Neuronal stem cell (in vitro differentiated cells): ENCODE measurements around the gene GYS2.
"Not testable (repeated sequence)": the region's sequence is repeated elsewhere in the genome, so short reads cannot be mapped to it uniquely, and the experiment has no call there.

Experiments used
- DNase-seq: peaks from one replicate; pipeline ENCODE4 v3.0.0-alpha.2; 2013; ENCODE audit warnings: low spot score
- H2AFZ ChIP-seq: one replicate; pipeline ENCODE4 v1.6.1; 2013; ENCODE audit warnings: mild to moderate bottlenecking, low read length, inconsistent platforms
- H2AK5ac ChIP-seq: 2 replicates; pipeline ENCODE4 v1.6.1; 2013; ENCODE audit warnings: low read depth, mild to moderate bottlenecking, inconsistent platforms, low read length, moderate library complexity, mixed read lengths
- H2BK120ac ChIP-seq: 2 replicates; pipeline ENCODE4 v1.6.1; 2013; ENCODE audit warnings: low read depth, mild to moderate bottlenecking, inconsistent platforms, low read length, moderate library complexity, mixed read lengths
- H2BK12ac ChIP-seq: one replicate; pipeline ENCODE4 v1.6.1; 2013; ENCODE audit warnings: low read length, inconsistent platforms
- H2BK15ac ChIP-seq: 2 replicates; pipeline ENCODE4 v1.6.1; 2013; ENCODE audit warnings: mild to moderate bottlenecking, low read length, inconsistent platforms, mixed read lengths
- H2BK5ac ChIP-seq: one replicate; pipeline ENCODE4 v1.6.1; 2013; ENCODE audit warnings: inconsistent platforms, mild to moderate bottlenecking, low read length, moderate library complexity
- H3K14ac ChIP-seq: one replicate; pipeline ENCODE4 v1.6.1; 2013; ENCODE audit warnings: low read length, inconsistent platforms
- H3K18ac ChIP-seq: 2 replicates; pipeline ENCODE4 v1.6.1; 2013; ENCODE audit warnings: low read length, inconsistent platforms
- H3K23ac ChIP-seq: 2 replicates; pipeline ENCODE4 v1.6.1; 2013; ENCODE audit warnings: low read depth, mild to moderate bottlenecking, mixed read lengths, low read length, inconsistent platforms; ENCODE audit not compliant: poor library complexity
- H3K27ac ChIP-seq: replicated peaks from 3 replicates; pipeline ENCODE4 v1.5.1; 2013; ENCODE audit warnings: low read length, inconsistent platforms
- H3K27me3 ChIP-seq, 3 experiments: 2 replicates each; pipeline ENCODE4 v1.6.1; 2013; ENCODE audit warnings: low read length in 3 of 3, mild to moderate bottlenecking in 2 of 3, inconsistent platforms in 1 of 3, low read depth in 1 of 3, mixed read lengths in 1 of 3, moderate library complexity in 1 of 3; ENCODE audit not compliant: control insufficient read depth in 3 of 3, insufficient read depth in 3 of 3
- H3K36me3 ChIP-seq, 2 donors: replicated peaks in 1 of 2; 2 replicates each; pipeline ENCODE4 v1.6.1; 2013; ENCODE audit warnings: low read length in 2 of 2; ENCODE audit not compliant: control insufficient read depth in 2 of 2, insufficient read depth in 2 of 2
- H3K4ac ChIP-seq: 2 replicates; pipeline ENCODE4 v1.6.1; 2013; ENCODE audit warnings: inconsistent platforms, mild to moderate bottlenecking, low read length, moderate library complexity
- H3K4me1 ChIP-seq, 2 donors: 1 replicate in 1 of 2; 2 replicates in 1 of 2; pipeline ENCODE4 v1.6.1; 2013; ENCODE audit warnings: low read length in 2 of 2, low read depth in 1 of 2; ENCODE audit not compliant: control insufficient read depth in 2 of 2, insufficient read depth in 1 of 2
- H3K4me2 ChIP-seq: one replicate; pipeline ENCODE4 v1.6.1; 2013; ENCODE audit warnings: mild to moderate bottlenecking, low read length, inconsistent platforms; ENCODE audit not compliant: insufficient read depth, poor library complexity, severe bottlenecking
- H3K4me3 ChIP-seq, 2 donors: 2 replicates each; pipeline ENCODE4 v1.5.1; 2013; ENCODE audit warnings: low read length in 2 of 2, mild to moderate bottlenecking in 2 of 2, inconsistent platforms in 1 of 2, moderate library complexity in 1 of 2
- H3K79me1 ChIP-seq: one replicate; pipeline ENCODE4 v1.6.1; 2013; ENCODE audit warnings: low read depth, mild to moderate bottlenecking, inconsistent platforms, low read length, moderate library complexity
- H3K9ac ChIP-seq: one replicate; pipeline ENCODE4 v1.6.1; 2013; ENCODE audit warnings: mild to moderate bottlenecking, low read depth, low read length, inconsistent platforms; ENCODE audit not compliant: poor library complexity
- H3K9me3 ChIP-seq, 2 donors: replicated peaks in 1 of 2; 2 replicates each; pipeline versions ENCODE3 to v1.6.1; 2013; ENCODE audit warnings: low read length in 2 of 2, mild to moderate bottlenecking in 2 of 2, inconsistent platforms in 1 of 2, low read depth in 1 of 2, mixed read lengths in 1 of 2, moderate library complexity in 1 of 2; ENCODE audit not compliant: control insufficient read depth in 2 of 2, insufficient read depth in 1 of 2
- H4K8ac ChIP-seq: one replicate; pipeline ENCODE4 v1.6.1; 2013; ENCODE audit warnings: low read depth, mild to moderate bottlenecking, inconsistent platforms, low read length, moderate library complexity
- H4K91ac ChIP-seq: one replicate; pipeline ENCODE4 v1.6.1; 2013; ENCODE audit warnings: low read length, low read depth, mild to moderate bottlenecking, inconsistent platforms; ENCODE audit not compliant: poor library complexity
- WGBS, 2 donors: extraction: QIAGEN DNeasy Blood & Tissue Kit; methylation state at CpG; one replicate each; pipeline ENCODE4 v1.1.7; 2013; ENCODE audit warnings: missing lambda C conversion rate in 2 of 2, mixed read lengths in 1 of 2; ENCODE audit not compliant: insufficient read length in 2 of 2, insufficient replicate concordance in 1 of 2; ENCODE audit errors: extremely low coverage in 2 of 2; 5-methylcytosine and 5-hydroxymethylcytosine counted together

Gene GYS2

DNA sequence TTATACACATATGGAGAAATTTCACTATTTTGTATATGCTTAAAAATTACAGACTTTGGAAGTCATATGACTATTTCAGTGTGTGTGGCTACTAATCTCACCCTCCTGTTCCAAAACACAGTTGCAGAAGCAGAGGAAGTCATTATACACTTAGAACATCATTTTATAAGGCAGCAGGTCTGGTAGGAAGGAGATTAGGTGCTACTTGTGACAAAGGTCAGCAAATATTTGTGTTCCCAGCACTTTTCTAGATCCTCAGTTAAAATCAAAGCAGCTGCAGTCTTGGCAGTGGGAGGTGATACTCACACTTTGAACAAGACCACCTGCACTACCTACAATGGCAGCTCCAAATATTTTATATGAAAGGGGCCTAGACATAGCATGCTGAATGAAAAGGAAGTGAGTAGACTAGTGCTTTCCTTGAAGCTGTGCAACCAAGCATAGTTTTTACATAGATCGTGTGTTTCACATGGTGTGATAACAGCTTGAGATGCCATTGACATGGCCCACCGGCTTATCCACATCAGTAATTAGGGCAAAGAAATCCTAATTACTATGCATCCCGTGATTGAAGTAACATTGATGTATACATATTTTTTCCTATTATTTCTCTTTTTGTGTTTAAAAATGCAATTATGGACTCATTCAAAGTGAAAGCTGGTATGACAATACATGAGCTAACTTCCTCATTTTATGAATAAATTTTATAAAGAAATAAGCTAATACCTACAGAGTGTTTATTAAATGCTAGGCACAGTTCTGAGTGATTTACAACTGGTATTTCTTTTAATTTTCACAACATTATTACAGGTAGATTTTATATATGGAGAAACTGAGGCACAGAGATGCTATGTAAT, 5.3 kb downstream of the GYS2 start:
- H3K27ac ChIP-seq: no peak overlapping the region
- DNase-seq: no peak

DNA sequence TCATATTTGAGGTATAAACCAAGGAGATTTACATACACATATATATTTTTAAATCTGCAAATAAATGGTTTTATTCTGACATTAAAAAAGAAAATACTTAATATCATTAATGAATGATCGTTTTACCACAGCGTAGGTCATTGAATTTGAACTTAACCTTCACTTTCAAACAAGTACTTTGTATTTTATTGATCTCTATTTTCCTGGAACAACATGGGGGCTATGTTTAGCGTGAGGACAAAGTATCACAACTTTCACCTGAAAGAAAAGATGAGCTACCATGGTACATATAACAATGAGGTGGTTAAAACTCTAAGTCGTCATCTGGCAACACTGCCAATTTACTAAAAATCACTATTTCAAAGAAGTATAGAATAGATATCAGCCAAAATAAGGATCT, 6.0 kb downstream of the GYS2 start:
- no peak for DNase-seq
- Histone ChIP-seq H3K4me2 (no peak overlapping the region), H3K27ac (no peak overlapping the region), H3K4me1 (peaks cover 0 to 2% of the 10 kb centered on the region in 2 donors), H3K9me3 (no peaks in the 10 kb centered on the region), H4K8ac (no peak overlapping the region), H2BK120ac (no peak overlapping the region), H3K79me1 (no peaks in the 10 kb centered on the region), H3K27me3 (no peaks in the 10 kb centered on the region), H2AK5ac (no peak overlapping the region), H3K4ac (no peak overlapping the region), H2BK5ac (no peak overlapping the region), H3K14ac (no peak overlapping the region), H3K18ac (no peak overlapping the region), H3K23ac (no peak overlapping the region), H3K36me3 (no peaks in the 10 kb centered on the region), H3K4me3 (no peak overlapping the region), H2BK15ac (no peak overlapping the region), H2BK12ac (no peak overlapping the region), H3K9ac (no peak overlapping the region), H2AFZ (no peak overlapping the region), H4K91ac (no peak overlapping the region)
- no CpG with 5 or more reads among the region's 4 CpGs for WGBS, 2 donors

More for the DNA sequence above, 5.3 kb downstream of the GYS2 start:
- Histone ChIP-seq H4K8ac (no peak overlapping the region), H2BK12ac (no peak overlapping the region), H3K23ac (no peak overlapping the region), H3K9me3 (no peaks in the 10 kb centered on the region), H3K36me3 (no peaks in the 10 kb centered on the region), H2AK5ac (no peak overlapping the region), H2BK15ac (no peak overlapping the region), H3K4me3 (no peak overlapping the region), H3K4me1 (peaks cover 2% of the 10 kb centered on the region in 2 donors), H2AFZ (no peak overlapping the region), H3K18ac (no peak overlapping the region), H3K4me2 (no peak overlapping the region), H3K79me1 (no peaks in the 10 kb centered on the region), H3K9ac (no peak overlapping the region), H3K27me3 (no peaks in the 10 kb centered on the region), H2BK120ac (no peak overlapping the region), H3K4ac (no peak overlapping the region), H2BK5ac (no peak overlapping the region), H4K91ac (no peak overlapping the region), H3K14ac (no peak overlapping the region)
- WGBS, 2 donors: no CpG with 5 or more reads among the region's 3 CpGs

DNA sequence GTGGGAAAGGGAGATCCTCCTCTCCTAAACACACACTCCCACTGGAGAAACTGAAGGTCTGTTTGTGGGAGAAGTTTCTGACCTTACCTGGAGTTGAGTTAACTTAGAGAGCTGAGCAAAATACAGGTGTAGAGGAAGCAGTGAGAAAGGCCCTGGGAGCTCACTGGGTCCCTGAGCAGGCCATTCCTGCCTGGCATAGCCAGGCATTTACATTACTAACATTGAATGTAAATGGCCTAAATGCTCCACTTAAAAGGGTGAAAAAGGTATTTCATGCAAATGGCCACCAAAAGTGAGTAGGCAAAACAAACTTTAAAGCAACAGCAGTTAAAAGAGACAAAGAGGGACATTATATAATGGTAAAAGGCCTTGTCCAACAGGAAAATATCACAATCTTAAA, 9.3 kb downstream of the GYS2 start:
- not testable (repeated sequence) for H3K4me2 ChIP-seq, H3K14ac ChIP-seq, H2BK120ac ChIP-seq, H2BK5ac ChIP-seq, H2AK5ac ChIP-seq, H3K9ac ChIP-seq, H3K4ac ChIP-seq, H2BK12ac ChIP-seq, H4K91ac ChIP-seq, H2AFZ ChIP-seq, DNase-seq, H3K18ac ChIP-seq, H3K4me3 ChIP-seq, H3K27me3 ChIP-seq, H3K36me3 ChIP-seq, H2BK15ac ChIP-seq, H3K23ac ChIP-seq, H3K27ac ChIP-seq, H3K79me1 ChIP-seq, H4K8ac ChIP-seq, H3K9me3 ChIP-seq, H3K4me1 ChIP-seq

DNA sequence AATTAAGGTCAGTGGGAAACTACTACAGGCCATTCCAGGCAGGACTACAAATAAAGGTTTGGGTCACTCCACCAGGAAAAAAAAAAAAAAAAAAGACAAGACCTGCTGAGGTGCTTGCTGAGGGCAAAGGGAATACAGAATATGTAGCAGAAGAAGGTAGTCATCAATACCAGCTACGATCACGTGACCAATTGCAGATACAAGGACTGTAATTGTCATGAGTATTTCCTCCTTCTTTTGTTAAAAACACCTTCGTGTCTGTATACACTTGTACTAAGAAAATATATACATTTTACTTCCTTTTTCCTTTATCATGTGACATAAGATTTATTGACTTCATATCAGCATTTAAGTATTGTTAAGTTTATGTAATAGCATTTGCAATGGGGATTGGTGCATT, 19.2 kb downstream of the GYS2 start:
- Histone ChIP-seq H2BK120ac (no peak overlapping the region), H2BK15ac (no peak overlapping the region), H3K4me2 (no peak overlapping the region), H3K27ac (no peak overlapping the region), H3K23ac (no peak overlapping the region), H3K27me3 (no peaks in the 10 kb centered on the region), H3K9me3 (peaks cover 0 to 8% of the 10 kb centered on the region in 2 donors), H3K4ac (no peak overlapping the region), H3K9ac (no peak overlapping the region), H3K4me1 (no peaks in the 10 kb centered on the region), H4K91ac (no peak overlapping the region), H3K36me3 (no peaks in the 10 kb centered on the region), H2BK12ac (no peak overlapping the region), H4K8ac (no peak overlapping the region), H2AFZ (no peak overlapping the region), H3K14ac (no peak overlapping the region), H3K79me1 (peaks cover 2% of the 10 kb centered on the region), H2BK5ac (no peak overlapping the region), H3K18ac (no peak overlapping the region), H2AK5ac (no peak overlapping the region), H3K4me3 (no peak overlapping the region)
- DNase-seq: no peak
- no CpG with 5 or more reads among the region's 3 CpGs for WGBS, 2 donors
